Cardiac fibroblast (primary cell): Measurements from ENCODE around the gene TBL1XR1.

Experiments used
- DNase-seq, 2 donors: peaks; one replicate each; pipeline versions ENCODE4 v3.0.0 to v3.0.0-alpha.2; 2010; ENCODE audit warnings: low read depth in 2 of 2
- H3K4me3 ChIP-seq, 2 donors: replicated peaks in 1 of 2; 1 replicate in 1 of 2; 2 replicates in 1 of 2; pipeline ENCODE4 v1.5.1; 2011; ENCODE audit warnings: low read depth in 2 of 2, low read length in 2 of 2, mild to moderate bottlenecking in 2 of 2, moderate library complexity in 1 of 2
- TF ChIP-seq, protein P1 (sequence below): IDR thresholded peaks from one replicate; pipeline ENCODE4 v1.5.1; 2011; ENCODE audit warnings: low read depth, mild to moderate bottlenecking, low read length, inconsistent platforms

Gene TBL1XR1

DNA sequence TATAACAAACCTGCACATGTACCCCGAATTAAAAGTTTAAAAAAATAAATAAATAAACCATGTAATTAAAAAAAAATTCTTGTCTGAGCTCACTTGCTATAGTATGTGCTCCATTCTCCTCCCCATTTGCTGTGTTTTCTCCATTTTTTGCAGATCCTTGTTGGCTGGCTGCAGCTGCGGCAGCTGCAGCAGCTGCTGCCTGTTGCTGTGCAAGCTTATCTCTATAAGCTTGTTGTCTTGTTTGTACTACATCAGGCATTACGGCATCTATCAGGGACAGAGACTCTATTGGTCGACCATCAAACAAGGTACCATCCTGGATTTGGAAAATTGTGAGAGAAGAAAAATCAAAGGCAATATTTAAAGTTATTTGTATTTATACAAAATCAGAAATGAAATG is 145.9 kb downstream of the TBL1XR1 start:
- TF ChIP-seq, protein P1, sequence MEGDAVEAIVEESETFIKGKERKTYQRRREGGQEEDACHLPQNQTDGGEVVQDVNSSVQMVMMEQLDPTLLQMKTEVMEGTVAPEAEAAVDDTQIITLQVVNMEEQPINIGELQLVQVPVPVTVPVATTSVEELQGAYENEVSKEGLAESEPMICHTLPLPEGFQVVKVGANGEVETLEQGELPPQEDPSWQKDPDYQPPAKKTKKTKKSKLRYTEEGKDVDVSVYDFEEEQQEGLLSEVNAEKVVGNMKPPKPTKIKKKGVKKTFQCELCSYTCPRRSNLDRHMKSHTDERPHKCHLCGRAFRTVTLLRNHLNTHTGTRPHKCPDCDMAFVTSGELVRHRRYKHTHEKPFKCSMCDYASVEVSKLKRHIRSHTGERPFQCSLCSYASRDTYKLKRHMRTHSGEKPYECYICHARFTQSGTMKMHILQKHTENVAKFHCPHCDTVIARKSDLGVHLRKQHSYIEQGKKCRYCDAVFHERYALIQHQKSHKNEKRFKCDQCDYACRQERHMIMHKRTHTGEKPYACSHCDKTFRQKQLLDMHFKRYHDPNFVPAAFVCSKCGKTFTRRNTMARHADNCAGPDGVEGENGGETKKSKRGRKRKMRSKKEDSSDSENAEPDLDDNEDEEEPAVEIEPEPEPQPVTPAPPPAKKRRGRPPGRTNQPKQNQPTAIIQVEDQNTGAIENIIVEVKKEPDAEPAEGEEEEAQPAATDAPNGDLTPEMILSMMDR = no peak
- H3K4me3 ChIP-seq = no peak overlapping the region
- DNase-seq = peak; percentile 16 to 45

DNA sequence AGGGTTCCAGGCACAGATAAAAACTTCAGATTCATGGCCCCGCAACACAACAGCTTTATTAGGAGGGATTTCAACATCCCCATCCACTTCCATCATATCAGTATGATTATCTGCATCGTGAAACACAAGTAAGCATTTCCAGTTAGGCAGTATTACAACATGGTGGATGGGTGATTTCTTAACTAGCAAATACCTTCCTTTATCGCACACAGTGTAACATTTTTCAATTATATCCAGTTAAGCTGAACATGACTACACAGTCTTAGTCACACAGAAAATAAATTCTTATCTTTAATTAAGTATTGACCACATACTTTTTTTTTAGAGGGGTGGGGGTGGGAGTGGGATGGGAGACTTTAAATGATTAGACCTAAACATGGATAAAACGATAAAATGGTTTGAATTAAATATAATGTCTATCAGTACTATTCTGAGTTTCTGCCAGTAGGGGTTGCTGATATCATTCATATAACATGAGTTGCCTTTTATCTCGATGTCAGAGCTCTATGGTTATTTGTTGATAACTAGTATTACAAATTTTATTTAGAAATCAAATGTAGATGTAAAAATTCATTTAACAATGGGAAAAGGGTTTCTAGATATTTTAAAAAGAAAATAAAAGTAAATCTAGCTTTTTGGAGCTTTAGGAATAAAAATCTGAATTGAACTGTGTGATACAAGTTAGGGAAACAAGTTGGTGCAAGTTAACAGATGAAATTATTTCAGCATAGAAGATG is 146.6 kb downstream of the TBL1XR1 start:
- H3K4me3 ChIP-seq = no peak overlapping the region
- TF ChIP-seq, protein P1 = peak; percentile 35
- peak; percentile 70 to 74 for DNase-seq

DNA sequence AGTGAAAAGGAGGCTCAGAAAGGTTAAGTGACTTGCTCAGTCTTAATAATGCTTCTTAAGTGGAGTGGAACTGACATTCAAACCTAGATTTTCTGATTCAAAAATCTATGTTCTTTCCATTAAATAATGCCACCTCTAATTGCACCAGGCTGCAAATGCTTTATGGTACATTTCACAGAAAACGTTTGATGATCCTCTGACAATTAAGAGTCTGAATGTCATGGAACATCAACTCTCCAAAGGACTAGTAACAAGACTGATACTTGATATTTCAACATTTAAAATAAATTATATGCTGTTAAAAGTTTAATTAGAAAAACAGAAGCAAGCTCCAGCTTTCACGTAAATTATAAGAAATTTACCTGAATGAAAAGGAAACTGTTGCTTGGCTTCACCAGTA is 151.5 kb downstream of the TBL1XR1 start:
- no peak overlapping the region for H3K4me3 ChIP-seq
- DNase-seq = no peak
- TF ChIP-seq, protein P1 = no peak

DNA sequence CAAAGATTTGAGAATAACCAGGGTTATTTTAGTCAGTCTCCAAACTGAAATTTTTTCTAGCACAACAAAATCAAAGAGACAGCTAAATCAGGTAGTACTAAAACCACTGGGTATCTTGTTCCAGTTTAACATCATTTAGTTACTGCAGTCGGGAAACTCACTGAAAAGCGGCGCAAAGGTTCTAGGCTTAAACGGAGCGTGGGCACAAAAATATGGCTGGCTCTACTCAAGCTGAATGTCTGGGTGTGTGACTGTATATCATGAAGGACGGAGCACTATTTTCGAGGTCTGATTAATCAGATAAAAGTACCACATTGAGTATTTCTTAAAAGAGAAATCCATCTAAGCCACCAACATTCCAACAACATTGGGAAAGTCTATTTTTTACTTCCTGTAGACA is 152.1 kb downstream of the TBL1XR1 start:
- no peak overlapping the region for H3K4me3 ChIP-seq
- DNase-seq = no peak
- TF ChIP-seq, protein P1 = no peak

DNA sequence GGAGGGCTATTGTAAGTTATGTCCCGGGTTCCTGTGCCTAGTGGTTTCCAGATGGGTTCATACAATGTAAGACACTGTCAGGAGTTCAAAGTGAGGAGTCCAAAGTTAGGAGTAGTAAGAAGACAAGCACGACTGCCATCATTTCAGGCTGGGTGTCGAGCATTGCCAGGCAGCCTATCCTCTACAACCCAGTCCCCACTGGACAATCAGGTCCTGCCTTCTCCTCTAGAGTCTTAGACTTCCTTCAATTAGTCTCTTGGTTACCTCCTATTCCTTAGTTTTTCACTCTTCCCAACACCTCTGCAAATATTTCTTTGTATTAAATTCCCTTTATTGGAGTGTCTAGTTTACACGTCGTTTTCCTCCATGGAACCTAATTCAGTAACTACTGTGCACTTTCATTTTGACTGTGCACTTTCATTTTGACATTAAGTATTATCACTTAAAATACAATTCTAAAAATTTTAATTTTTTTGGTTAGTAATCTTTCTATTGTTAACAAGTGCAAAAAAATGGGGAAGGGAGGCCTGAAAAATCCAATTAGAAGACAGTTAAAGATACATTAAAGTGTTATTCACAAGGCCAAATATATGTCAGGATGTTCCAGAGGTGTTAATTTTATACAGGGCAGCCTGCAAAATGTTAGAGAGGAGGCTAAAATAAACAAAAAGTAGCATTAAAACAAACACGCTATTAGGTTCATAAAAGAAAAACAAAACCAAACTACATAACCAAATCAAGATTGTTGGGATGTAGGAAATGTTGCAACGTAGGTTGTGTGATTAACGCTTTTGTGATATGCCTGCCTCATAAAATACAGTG is 155.3 kb downstream of the TBL1XR1 start:
- DNase-seq = no peak
- H3K4me3 ChIP-seq = no peak overlapping the region
- TF ChIP-seq, protein P1 = no peak

DNA sequence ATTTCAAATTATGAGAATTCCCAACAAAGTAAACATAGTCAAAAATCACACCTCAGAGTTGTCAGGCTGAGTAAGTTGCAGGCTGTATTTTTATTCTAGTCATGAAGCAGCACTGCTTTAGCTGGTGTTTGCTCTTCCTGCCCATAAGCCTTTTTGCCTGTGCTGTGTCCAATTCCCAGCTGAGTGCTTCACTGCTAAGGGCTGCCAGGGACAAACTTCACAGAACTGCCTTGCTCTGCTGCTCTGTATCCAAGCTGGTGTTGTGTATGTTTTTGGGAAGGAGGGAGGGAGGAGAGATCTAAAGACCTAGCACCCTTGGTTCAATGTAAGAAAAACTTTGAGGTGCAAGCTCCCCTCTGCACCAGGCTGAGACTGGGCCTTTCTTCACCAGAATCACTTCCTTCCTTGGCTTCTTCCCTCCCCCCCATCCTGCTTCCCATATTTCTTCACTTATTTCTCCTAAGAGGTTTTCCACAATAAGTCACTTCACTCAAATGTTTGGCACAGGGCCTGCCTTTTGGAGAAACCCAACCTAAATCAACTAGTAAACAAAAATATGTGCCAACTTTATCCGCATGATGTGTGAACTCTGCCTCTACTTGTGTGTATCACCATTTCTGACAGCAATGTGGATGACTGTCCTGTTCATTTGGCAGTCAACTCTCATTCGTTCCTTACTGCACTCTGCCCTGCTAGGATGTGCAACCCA is 156.1 kb downstream of the TBL1XR1 start:
- TF ChIP-seq, protein P1 = no peak
- DNase-seq = peak; percentile 59 to 93
- H3K4me3 ChIP-seq = no peak overlapping the region
